Measurements from ENCODE around the gene RIBC1. TPM values are rescaled to one million over a fixed set of nuclear protein-coding genes. Genes with fewer than 3 reads are reported as not detected.

RIBC1 gene
- total RNA-seq, 5 donors from 2014 or later (not counting 1 experiment from before 2014, with no cell fraction given) = 1.5 to 2.7 (median 2.1) TPM

DNA sequence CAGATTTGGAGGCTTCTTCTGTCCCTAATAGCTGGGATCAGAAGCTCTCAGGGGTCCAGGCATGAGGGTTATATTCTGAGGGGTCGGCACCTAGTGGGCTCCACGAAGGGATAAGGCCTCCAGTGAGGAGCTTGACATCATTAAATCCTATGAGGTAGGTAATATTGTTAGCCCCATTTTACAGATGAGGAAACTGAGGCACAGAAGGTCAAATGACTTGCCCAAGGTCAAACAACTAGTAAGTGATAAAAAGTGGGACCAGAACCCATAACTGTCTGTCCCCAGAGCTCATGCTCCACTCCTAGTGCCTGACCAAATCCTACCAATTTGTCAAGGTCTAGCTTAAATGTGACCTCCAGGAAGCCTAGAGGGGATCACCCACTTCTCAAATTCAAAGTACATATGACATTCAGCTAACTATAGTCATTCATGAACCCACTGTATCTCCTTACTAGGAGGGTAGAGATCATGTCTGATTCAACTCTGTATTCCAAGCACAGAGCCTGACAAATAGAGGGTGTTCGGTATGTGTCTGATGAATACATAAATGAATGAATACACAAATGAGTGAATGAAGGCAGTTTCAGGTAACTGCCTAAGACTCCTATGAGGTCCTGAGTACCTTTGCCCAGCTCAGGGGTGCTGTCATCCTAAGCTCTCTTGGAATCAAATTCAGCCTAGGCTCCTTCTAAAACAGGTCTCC, 43.5 kb upstream of the RIBC1 start:
- H3K36me3 Mint-ChIP-seq = peaks cover 35% of the 10 kb centered on the region
- no peak for ATAC-seq (replicated peaks in 1 of 4)
- POLR2A ChIA-PET = no interaction called here
- 100% methylated on average over 2 of the region's 3 CpGs for WGBS (ENCODE audit: insufficient coverage)
- no peak overlapping the region for H3K4me3 ChIP-seq (ENCODE audit: control insufficient read depth in 1 of 2, extremely low read depth in 1 of 2, low read length in 1 of 2)
- H3K27ac ChIP-seq (ENCODE audit: low read length) = no peak overlapping the region
- H3K4me1 ChIP-seq (ENCODE audit: control insufficient read depth in 1 of 2, extremely low read depth in 1 of 2, insufficient read depth in 2 of 2, low read length in 2 of 2) = no peaks in the 10 kb centered on the region
- peaks cover 0 to 5% (median 0%) of the 10 kb centered on the region in 3 donors for H3K4me1 Mint-ChIP-seq
- CTCF ChIA-PET = interaction anchor here in 1 of 2 donors (0.5 kb wide), 1 partner anchor 40 kb away, joined by 3 read pairs; no protein-coding TSS in a partner anchor
- H3K9me3 Mint-ChIP-seq = no peaks in the 10 kb centered on the region
- no peaks in the 10 kb centered on the region for H3K27me3 ChIP-seq (replicated peaks in 1 of 2; ENCODE audit: control insufficient read depth in 2 of 2, extremely low read depth in 1 of 2, insufficient read depth in 2 of 2, low read length in 1 of 2)
- H3K9me3 ChIP-seq = no peaks in the 10 kb centered on the region
- no peak for DNase-seq
- H3K27me3 Mint-ChIP-seq = no peaks in the 10 kb centered on the region
- peaks cover 27 to 45% of the 10 kb centered on the region in 2 donors for H3K36me3 ChIP-seq (ENCODE audit: control insufficient read depth in 2 of 2, extremely low read depth in 1 of 2, insufficient read depth in 1 of 2, low read length in 1 of 2)
- no peak overlapping the region for H3K27ac Mint-ChIP-seq
- no peak overlapping the region for H3K4me3 Mint-ChIP-seq

DNA sequence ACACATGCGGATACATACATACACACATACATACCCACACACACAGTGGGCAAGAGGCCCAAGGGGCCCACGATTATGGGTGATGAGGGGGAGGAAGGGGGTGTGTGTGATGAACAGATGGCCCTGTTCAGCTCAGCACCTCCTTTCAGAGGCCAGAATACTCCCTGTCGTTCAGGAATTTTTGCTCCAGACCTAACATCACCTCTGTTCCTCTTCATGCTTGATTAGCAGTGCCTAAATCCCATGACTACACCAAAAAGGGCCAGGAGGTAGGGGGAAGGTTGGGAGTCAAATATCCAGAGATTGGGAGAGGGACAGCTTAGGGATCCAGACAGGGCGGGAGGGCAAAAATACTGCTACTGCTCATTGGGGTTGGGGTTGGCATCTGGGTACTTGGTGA, 42.9 kb upstream of the RIBC1 start:
- Histone ChIP-seq H3K27me3 (replicated peaks in 1 of 2; ENCODE audit: control insufficient read depth in 2 of 2, extremely low read depth in 1 of 2, insufficient read depth in 2 of 2, low read length in 1 of 2) (no peaks in the 10 kb centered on the region), H3K27ac (ENCODE audit: low read length) (no peak overlapping the region), H3K36me3 (ENCODE audit: control insufficient read depth in 2 of 2, extremely low read depth in 1 of 2, insufficient read depth in 1 of 2, low read length in 1 of 2) (peaks cover 31 to 50% of the 10 kb centered on the region in 2 donors), H3K9me3 (no peaks in the 10 kb centered on the region), H3K4me3 (ENCODE audit: control insufficient read depth in 1 of 2, extremely low read depth in 1 of 2, low read length in 1 of 2) (no peak overlapping the region), H3K4me1 (ENCODE audit: control insufficient read depth in 1 of 2, extremely low read depth in 1 of 2, insufficient read depth in 2 of 2, low read length in 2 of 2) (no peaks in the 10 kb centered on the region)
- H3K4me3 Mint-ChIP-seq = no peak overlapping the region
- H3K27ac Mint-ChIP-seq = no peak overlapping the region
- DNase-seq (no peak), ATAC-seq (replicated peaks in 1 of 4) (no peak)
- H3K4me1 Mint-ChIP-seq = peaks cover 0 to 5% (median 0%) of the 10 kb centered on the region in 3 donors
- ChIA-PET POLR2A (no interaction called here), CTCF (no interaction called here)
- no peaks in the 10 kb centered on the region for H3K9me3 Mint-ChIP-seq
- WGBS (ENCODE audit: insufficient coverage) = no CpG with 5 or more reads among the region's 4 CpGs
- H3K27me3 Mint-ChIP-seq = no peaks in the 10 kb centered on the region
- H3K36me3 Mint-ChIP-seq = peaks cover 32% of the 10 kb centered on the region

DNA sequence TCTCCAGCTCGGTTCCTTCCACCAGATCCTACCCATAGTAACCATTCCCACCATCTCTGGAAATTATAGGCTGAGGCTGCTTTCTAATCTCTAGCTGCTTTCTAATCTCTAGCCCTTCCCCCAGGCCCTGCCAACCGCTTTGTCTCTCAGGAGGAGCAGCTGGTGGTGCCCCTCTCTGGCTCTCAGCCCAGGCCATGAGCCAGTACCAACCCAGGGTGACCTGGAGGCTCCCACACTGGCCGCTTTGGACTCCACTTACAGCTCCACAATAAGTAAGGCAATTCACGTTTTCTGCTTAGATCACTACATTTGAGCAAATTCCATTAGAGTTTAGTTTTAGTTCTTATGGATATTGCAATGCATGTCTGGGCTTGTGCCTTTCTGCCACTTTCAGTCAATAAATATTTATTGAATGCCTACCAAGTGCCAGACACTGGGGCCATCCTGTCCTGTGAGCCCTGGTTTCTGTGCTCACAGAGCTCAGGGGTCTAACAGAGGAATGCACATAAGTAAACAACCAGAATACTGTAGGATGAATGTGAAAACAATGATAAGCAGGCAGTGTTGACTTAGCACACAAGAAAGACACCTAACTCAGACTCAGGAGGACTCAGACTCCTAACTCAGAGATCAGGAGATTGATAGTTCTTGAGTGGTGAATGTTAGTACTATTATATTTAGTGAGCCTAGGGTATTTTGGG, 39.1 kb upstream of the RIBC1 start:
- peaks cover 28% of the 10 kb centered on the region for H3K36me3 Mint-ChIP-seq
- WGBS (ENCODE audit: insufficient coverage) = 90% methylated on average over 2 of the region's 4 CpGs
- H3K4me3 Mint-ChIP-seq = no peak overlapping the region
- H3K4me1 Mint-ChIP-seq = peaks cover 0 to 5% (median 0%) of the 10 kb centered on the region in 3 donors
- no peak overlapping the region for H3K4me3 ChIP-seq (ENCODE audit: control insufficient read depth in 1 of 2, extremely low read depth in 1 of 2, low read length in 1 of 2)
- DNase-seq = no peak
- POLR2A ChIA-PET = no interaction called here
- no peaks in the 10 kb centered on the region for H3K4me1 ChIP-seq (ENCODE audit: control insufficient read depth in 1 of 2, extremely low read depth in 1 of 2, insufficient read depth in 2 of 2, low read length in 2 of 2)
- no peak overlapping the region for H3K27ac Mint-ChIP-seq
- no peaks in the 10 kb centered on the region for H3K27me3 ChIP-seq (replicated peaks in 1 of 2; ENCODE audit: control insufficient read depth in 2 of 2, extremely low read depth in 1 of 2, insufficient read depth in 2 of 2, low read length in 1 of 2)
- ATAC-seq (replicated peaks in 1 of 4) = no peak
- H3K27me3 Mint-ChIP-seq = no peaks in the 10 kb centered on the region
- H3K9me3 ChIP-seq = no peaks in the 10 kb centered on the region
- no peaks in the 10 kb centered on the region for H3K9me3 Mint-ChIP-seq
- CTCF ChIA-PET = no interaction called here
- H3K36me3 ChIP-seq (ENCODE audit: control insufficient read depth in 2 of 2, extremely low read depth in 1 of 2, insufficient read depth in 1 of 2, low read length in 1 of 2) = peaks cover 30 to 55% of the 10 kb centered on the region in 2 donors
- H3K27ac ChIP-seq (ENCODE audit: low read length) = no peak overlapping the region

DNA sequence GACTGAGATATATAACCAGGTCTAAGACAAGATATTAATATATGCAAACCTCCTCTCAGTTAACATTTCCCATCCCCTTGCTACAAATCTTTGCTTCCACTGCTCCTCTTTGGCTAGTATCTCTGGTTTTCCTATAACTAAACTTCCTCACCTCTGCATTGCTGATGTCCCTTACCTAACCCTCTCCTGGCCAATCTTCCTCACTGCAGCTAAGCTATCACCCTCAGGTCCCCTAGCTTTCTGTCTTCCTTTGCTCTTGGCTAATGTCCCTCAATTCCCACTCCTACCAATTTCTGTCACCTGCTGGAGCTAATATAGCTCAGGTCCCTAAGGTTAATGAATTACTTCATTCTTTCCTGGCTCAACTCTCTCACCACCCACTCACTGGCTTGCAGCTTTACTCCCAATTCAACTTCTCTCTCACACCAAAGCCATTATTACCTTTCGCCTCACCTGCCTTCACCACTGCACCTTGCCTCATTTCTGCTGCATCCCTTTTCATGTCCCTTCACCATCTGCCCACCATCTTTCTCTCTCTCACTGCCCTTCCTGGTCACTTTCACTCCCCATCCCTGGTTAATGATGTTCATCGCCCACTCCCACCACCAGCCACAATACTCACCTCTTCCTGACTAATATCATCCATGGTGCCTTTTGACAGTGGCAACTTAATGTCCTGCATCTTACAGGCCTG, 26.9 kb upstream of the RIBC1 start:
- Mint-ChIP-seq H3K4me1 (no peaks in the 10 kb centered on the region), H3K27me3 (no peaks in the 10 kb centered on the region), H3K4me3 (no peak overlapping the region), H3K9me3 (no peaks in the 10 kb centered on the region), H3K36me3 (peaks cover 31% of the 10 kb centered on the region), H3K27ac (no peak overlapping the region)
- H3K4me1 ChIP-seq (ENCODE audit: control insufficient read depth in 1 of 2, extremely low read depth in 1 of 2, insufficient read depth in 2 of 2, low read length in 2 of 2) = no peaks in the 10 kb centered on the region
- H3K36me3 ChIP-seq (ENCODE audit: control insufficient read depth in 2 of 2, extremely low read depth in 1 of 2, insufficient read depth in 1 of 2, low read length in 1 of 2) = peaks cover 7 to 35% of the 10 kb centered on the region in 2 donors
- DNase-seq (no peak), ATAC-seq (replicated peaks in 1 of 4) (no peak)
- no peaks in the 10 kb centered on the region for H3K9me3 ChIP-seq
- H3K4me3 ChIP-seq (ENCODE audit: control insufficient read depth in 1 of 2, extremely low read depth in 1 of 2, low read length in 1 of 2) = no peak overlapping the region
- ChIA-PET POLR2A (interaction anchor here in 1 of 2 donors (0.6 kb wide), 1 partner anchor 9 kb away, joined by 3 read pairs; no protein-coding TSS in a partner anchor), CTCF (no interaction called here)
- no peaks in the 10 kb centered on the region for H3K27me3 ChIP-seq (replicated peaks in 1 of 2; ENCODE audit: control insufficient read depth in 2 of 2, extremely low read depth in 1 of 2, insufficient read depth in 2 of 2, low read length in 1 of 2)
- WGBS (ENCODE audit: insufficient coverage) = 100% methylated on average over 2 of the region's 2 CpGs
- H3K27ac ChIP-seq (ENCODE audit: low read length) = no peak overlapping the region

DNA sequence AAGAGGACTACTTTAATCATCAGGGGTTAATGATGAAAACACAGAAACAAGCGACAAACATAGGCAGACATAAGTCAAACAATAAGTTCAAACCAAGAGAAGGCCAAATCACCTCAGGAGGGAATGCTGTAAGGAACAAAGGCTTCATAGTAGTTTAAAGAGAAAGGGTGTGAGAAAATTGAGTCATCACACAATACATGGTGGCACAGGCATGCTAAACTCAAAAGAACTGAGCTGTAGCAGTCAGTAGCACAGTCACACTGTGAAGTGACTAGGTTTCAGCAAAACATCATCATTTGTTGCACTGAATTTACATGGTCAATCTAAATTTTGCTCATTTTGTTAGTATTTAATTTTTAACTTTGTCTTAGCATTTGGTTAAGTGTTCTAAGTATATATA, 24.5 kb upstream of the RIBC1 start:
- Histone ChIP-seq H3K4me3 (ENCODE audit: control insufficient read depth in 1 of 2, extremely low read depth in 1 of 2, low read length in 1 of 2) (no peak overlapping the region), H3K27ac (ENCODE audit: low read length) (no peak overlapping the region), H3K4me1 (ENCODE audit: control insufficient read depth in 1 of 2, extremely low read depth in 1 of 2, insufficient read depth in 2 of 2, low read length in 2 of 2) (no peaks in the 10 kb centered on the region), H3K27me3 (replicated peaks in 1 of 2; ENCODE audit: control insufficient read depth in 2 of 2, extremely low read depth in 1 of 2, insufficient read depth in 2 of 2, low read length in 1 of 2) (no peaks in the 10 kb centered on the region), H3K36me3 (ENCODE audit: control insufficient read depth in 2 of 2, extremely low read depth in 1 of 2, insufficient read depth in 1 of 2, low read length in 1 of 2) (peaks cover 3 to 50% of the 10 kb centered on the region in 2 donors), H3K9me3 (no peaks in the 10 kb centered on the region)
- no peak for DNase-seq
- Mint-ChIP-seq H3K4me1 (no peaks in the 10 kb centered on the region), H3K9me3 (no peaks in the 10 kb centered on the region), H3K36me3 (peaks cover 38% of the 10 kb centered on the region), H3K27ac (no peak overlapping the region), H3K27me3 (no peaks in the 10 kb centered on the region), H3K4me3 (no peak overlapping the region)
- CTCF ChIA-PET = no interaction called here
- no peak for ATAC-seq (replicated peaks in 1 of 4)
- WGBS (ENCODE audit: insufficient coverage) = no CpG with 5 or more reads among the region's 1 CpG
- POLR2A ChIA-PET = no interaction called here

DNA sequence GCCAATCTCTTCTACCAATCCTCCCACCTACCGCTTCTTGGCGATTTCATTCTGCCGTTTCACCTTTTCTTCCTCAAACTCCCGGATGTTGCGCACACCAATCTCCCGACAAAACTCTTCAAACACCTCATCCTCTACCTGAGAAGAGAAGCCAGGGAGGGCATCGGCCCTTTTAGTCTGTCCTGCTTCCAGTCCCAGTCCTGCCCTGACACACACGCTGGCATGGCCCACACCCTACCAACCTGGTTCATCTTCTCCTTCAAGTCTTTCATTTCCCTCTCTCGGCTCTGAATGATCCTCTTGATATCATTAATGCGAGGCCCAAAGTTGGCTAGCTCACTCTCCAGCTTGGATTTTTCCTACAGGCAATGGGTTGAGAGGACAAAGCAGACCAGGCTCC, 19.1 kb upstream of the RIBC1 start:
- Mint-ChIP-seq H3K27me3 (no peaks in the 10 kb centered on the region), H3K4me3 (no peak overlapping the region), H3K9me3 (no peaks in the 10 kb centered on the region), H3K4me1 (no peaks in the 10 kb centered on the region), H3K36me3 (peaks cover 30% of the 10 kb centered on the region), H3K27ac (no peak overlapping the region)
- ATAC-seq (replicated peaks in 1 of 4) (no peak), DNase-seq (no peak)
- ChIA-PET CTCF (no interaction called here), POLR2A (no interaction called here)
- H3K27me3 ChIP-seq (replicated peaks in 1 of 2; ENCODE audit: control insufficient read depth in 2 of 2, extremely low read depth in 1 of 2, insufficient read depth in 2 of 2, low read length in 1 of 2) = no peaks in the 10 kb centered on the region
- H3K27ac ChIP-seq (ENCODE audit: low read length) = no peak overlapping the region
- 100% methylated on average over 3 of the region's 10 CpGs for WGBS (ENCODE audit: insufficient coverage)
- H3K4me3 ChIP-seq (ENCODE audit: control insufficient read depth in 1 of 2, extremely low read depth in 1 of 2, low read length in 1 of 2) = no peak overlapping the region
- H3K9me3 ChIP-seq = no peaks in the 10 kb centered on the region
- no peaks in the 10 kb centered on the region for H3K4me1 ChIP-seq (ENCODE audit: control insufficient read depth in 1 of 2, extremely low read depth in 1 of 2, insufficient read depth in 2 of 2, low read length in 2 of 2)
- H3K36me3 ChIP-seq (ENCODE audit: control insufficient read depth in 2 of 2, extremely low read depth in 1 of 2, insufficient read depth in 1 of 2, low read length in 1 of 2) = peaks cover 12 to 76% of the 10 kb centered on the region in 2 donors

Data from T-cell (primary cell).